ENCODE data around the gene CDH6. TPM values are rescaled to one million over a fixed set of nuclear protein-coding genes. Genes with fewer than 3 reads are reported as not detected.

The CDH6 gene
- 1 to 10 TPM in 3 of 4 donors, under 1 TPM in 1; 1.00 to 2.9 (median 1.4) TPM for total RNA-seq

GRCh38 chr5:31193591-31194467, at the start of gene CDH6:
CDH6 (plus strand) TSS chr5:31193686; CDS start chr5:31267474, 73,788 bp downstream.
- TF ChIP-seq POLR2A (IDR thresholded peaks at IDR 0.05) (no peak), CTCF (IDR thresholded peaks at IDR 0.05 in 4 of 5, conservative IDR thresholded peaks at IDR 0.05 in 1 of 5) (no peak)
- Histone ChIP-seq H3K4me3 (peak within 1 kb of the TSS; percentile 43 to 49 (median 44)), H3K4me1 (no peaks in the 10 kb centered on the region), H3K36me3 (no peaks in the 10 kb centered on the region), H3K27ac (peak within 1 kb of the TSS; percentile 36 to 58 (median 49)), H3K9me3 (no peaks in the 10 kb centered on the region), H3K27me3 (peaks cover 33 to 48% (median 35%) of the 10 kb centered on the region in 3 donors)
- intact Hi-C loops (cut with DNase I; ENCODE audit: low total_unique reads), result no loop called here
- no peak for DNase-seq
- ATAC-seq, result no peak
- in situ Hi-C loops (cut with MboI; ENCODE audit: low sequenced_read_pairs in 4 of 4), result no loop called here

DNA sequence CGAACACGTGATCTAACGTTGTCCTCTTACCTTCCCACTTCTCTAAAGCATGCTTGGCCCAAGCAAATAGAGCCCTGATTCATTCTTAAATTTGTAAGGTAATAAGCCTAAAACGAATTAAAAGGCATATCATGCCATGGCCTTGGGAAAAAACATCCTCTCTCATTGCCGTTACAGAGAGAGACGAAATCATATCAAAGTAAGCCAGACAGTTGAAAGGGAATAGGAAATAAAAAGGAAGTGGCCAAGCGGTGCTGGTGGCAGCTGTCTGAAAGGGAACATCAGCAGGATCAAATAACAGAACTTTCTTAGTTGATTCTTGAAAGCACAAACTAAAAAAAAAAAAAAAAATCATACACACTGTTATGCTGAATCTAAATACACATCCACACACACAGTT, 49.1 kb upstream of the CDH6 start:
- H3K27me3 ChIP-seq, result no peaks in the 10 kb centered on the region
- in situ Hi-C loops (cut with MboI; ENCODE audit: low sequenced_read_pairs in 4 of 4) (no loop called here), intact Hi-C loops (cut with DNase I; ENCODE audit: low total_unique reads) (no loop called here)
- no peak overlapping the region for H3K27ac ChIP-seq
- H3K9me3 ChIP-seq, result no peaks in the 10 kb centered on the region
- ATAC-seq (no peak), DNase-seq (no peak)
- no peaks in the 10 kb centered on the region for H3K4me1 ChIP-seq
- no peaks in the 10 kb centered on the region for H3K36me3 ChIP-seq
- H3K4me3 ChIP-seq, result no peak overlapping the region
- TF ChIP-seq POLR2A (IDR thresholded peaks at IDR 0.05), result no peak

DNA sequence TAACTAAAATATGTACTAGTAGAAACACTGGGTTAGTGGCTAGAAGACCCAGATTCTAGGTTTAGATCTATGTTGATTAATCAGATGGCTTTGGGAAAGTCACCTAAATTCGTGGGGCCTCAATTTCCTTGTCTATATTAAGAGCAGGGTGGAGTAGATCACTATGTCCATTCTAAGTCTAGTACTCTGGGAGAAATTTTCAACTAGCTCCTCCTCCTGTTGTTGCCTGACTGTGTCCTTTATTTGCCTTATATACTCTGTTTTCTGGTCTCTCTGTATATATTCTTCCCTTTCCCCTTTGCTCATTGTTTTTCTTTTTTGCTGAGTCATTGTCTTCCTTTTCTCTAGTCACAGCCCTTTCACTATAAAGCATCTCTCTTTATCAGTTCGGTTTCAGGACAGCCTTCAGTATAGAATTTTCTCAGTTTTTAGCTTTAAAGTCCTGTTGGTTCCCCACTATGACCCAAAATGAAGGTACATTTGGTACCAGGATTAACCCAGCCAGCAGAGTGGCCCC, 44.5 kb upstream of the CDH6 start:
- Histone ChIP-seq H3K27me3 (no peaks in the 10 kb centered on the region), H3K9me3 (no peaks in the 10 kb centered on the region), H3K36me3 (no peaks in the 10 kb centered on the region), H3K4me3 (no peak overlapping the region), H3K27ac (no peak overlapping the region), H3K4me1 (no peaks in the 10 kb centered on the region)
- ATAC-seq (no peak), DNase-seq (no peak)
- in situ Hi-C loops (cut with MboI; ENCODE audit: low sequenced_read_pairs in 4 of 4), result no loop called here
- intact Hi-C loops (cut with DNase I; ENCODE audit: low total_unique reads), result no loop called here
- no peak for TF ChIP-seq CTCF (IDR thresholded peaks at IDR 0.05 in 4 of 5, conservative IDR thresholded peaks at IDR 0.05 in 1 of 5)
- TF ChIP-seq POLR2A (IDR thresholded peaks at IDR 0.05), result no peak

- DNase-seq, result no peak
- no peak overlapping the region for H3K27ac ChIP-seq
- no peak for TF ChIP-seq POLR2A (IDR thresholded peaks at IDR 0.05)
- no peak for TF ChIP-seq CTCF (IDR thresholded peaks at IDR 0.05 in 4 of 5, conservative IDR thresholded peaks at IDR 0.05 in 1 of 5)
- H3K9me3 ChIP-seq, result no peaks in the 10 kb centered on the region
- H3K36me3 ChIP-seq, result no peaks in the 10 kb centered on the region
- no peak overlapping the region for H3K4me3 ChIP-seq
- in situ Hi-C loops (cut with MboI; ENCODE audit: low sequenced_read_pairs in 4 of 4), result no loop called here
- H3K27me3 ChIP-seq, result no peaks in the 10 kb centered on the region
- no peak for ATAC-seq
- no peaks in the 10 kb centered on the region for H3K4me1 ChIP-seq
- intact Hi-C loops (cut with DNase I; ENCODE audit: low total_unique reads), result no loop called here
Measured at GRCh38 chr5:31153521-31153920, 40.0 kb upstream of the CDH6 start.

DNA sequence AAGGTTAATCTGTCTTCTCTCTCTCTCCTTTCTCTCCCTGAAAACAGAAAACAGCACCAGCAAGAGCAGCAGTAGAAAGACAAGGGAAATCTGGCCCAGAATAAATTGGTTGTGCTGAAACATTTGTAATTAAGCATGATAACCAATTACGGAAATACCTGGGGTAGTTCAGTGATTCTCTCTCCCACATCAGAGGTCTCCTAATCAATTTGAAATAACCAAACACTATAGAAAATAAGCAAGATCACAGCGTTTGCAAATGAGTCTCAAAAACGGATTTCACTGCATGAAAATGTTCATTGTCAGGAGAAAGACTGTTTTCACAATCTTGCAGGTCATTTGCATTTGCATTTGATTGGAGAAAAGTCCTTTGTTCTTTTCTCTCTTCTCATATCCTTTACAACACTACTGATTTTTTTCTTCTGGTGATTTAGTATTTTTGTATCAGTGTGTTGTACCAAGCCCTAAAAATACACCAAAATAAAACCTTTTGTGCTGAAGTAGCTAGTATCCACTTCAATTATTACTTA, 36.8 kb upstream of the CDH6 start:
- Histone ChIP-seq H3K9me3 (no peaks in the 10 kb centered on the region), H3K4me1 (no peaks in the 10 kb centered on the region), H3K4me3 (no peak overlapping the region), H3K36me3 (no peaks in the 10 kb centered on the region), H3K27ac (no peak overlapping the region), H3K27me3 (no peaks in the 10 kb centered on the region)
- DNase-seq (no peak), ATAC-seq (no peak)
- no peak for TF ChIP-seq CTCF (IDR thresholded peaks at IDR 0.05 in 4 of 5, conservative IDR thresholded peaks at IDR 0.05 in 1 of 5)
- no peak for TF ChIP-seq POLR2A (IDR thresholded peaks at IDR 0.05)
- intact Hi-C loops (cut with DNase I; ENCODE audit: low total_unique reads) (no loop called here), in situ Hi-C loops (cut with MboI; ENCODE audit: low sequenced_read_pairs in 4 of 4) (no loop called here)
